COLO829 (cell line): Measurements from ENCODE around the gene ATXN7L3B.
"Not testable (repeated sequence)": the region's sequence is repeated elsewhere in the genome, so short reads cannot be mapped to it uniquely, and the experiment has no call there.

ENCODE experiments used
- DNase-seq: peaks from one replicate; pipeline ENCODE4 v3.0.0; 2012; ENCODE audit warnings: low spot score

Gene ATXN7L3B

GRCh38 chr12:74537707-74538385 is at the start of gene ATXN7L3B:
TSS of gene ATXN7L3B (plus strand) at chr12:74537835. CDS start at chr12:74538113, 278 bp downstream.
- peak; percentile 90 for DNase-seq

- DNase-seq: no peak
These were observed 49.5 kb upstream of the ATXN7L3B start for GRCh38 chr12:74488134-74488533.

- DNase-seq: no peak
These were observed 48.1 kb upstream of the ATXN7L3B start for GRCh38 chr12:74489543-74489942.

GRCh38 chr12:74490390-74491064 is 47.1 kb upstream of the ATXN7L3B start:
- DNase-seq: no peak

- DNase-seq: no peak
These were observed 46.3 kb upstream of the ATXN7L3B start for GRCh38 chr12:74491374-74491773.

GRCh38 chr12:74499192-74499591 is 38.4 kb upstream of the ATXN7L3B start:
- no peak for DNase-seq

- not testable (repeated sequence) for DNase-seq
These were observed 28.6 kb upstream of the ATXN7L3B start for GRCh38 chr12:74508873-74509657.

GRCh38 chr12:74509886-74510285 is 27.7 kb upstream of the ATXN7L3B start:
- no peak for DNase-seq

GRCh38 chr12:74514098-74514872 is 23.4 kb upstream of the ATXN7L3B start:
- DNase-seq: no peak

- no peak for DNase-seq
These were observed 21.8 kb upstream of the ATXN7L3B start for GRCh38 chr12:74515849-74516248.

- no peak for DNase-seq
These were observed 11.1 kb upstream of the ATXN7L3B start for GRCh38 chr12:74526535-74526934.

- no peak for DNase-seq
These were observed 10.1 kb upstream of the ATXN7L3B start for GRCh38 chr12:74527491-74527890.

GRCh38 chr12:74530676-74531075 is 7.0 kb upstream of the ATXN7L3B start:
- DNase-seq: no peak

GRCh38 chr12:74535536-74535935 is 2.1 kb upstream of the ATXN7L3B start:
- no peak for DNase-seq

GRCh38 chr12:74537126-74537706 is 419 bp upstream of the ATXN7L3B start:
- DNase-seq: peak; percentile 65

GRCh38 chr12:74538491-74539258 is 1.0 kb downstream of the ATXN7L3B start:
- DNase-seq: no peak

- DNase-seq: no peak
These were observed 1.6 kb downstream of the ATXN7L3B start for GRCh38 chr12:74539261-74539660.

- no peak for DNase-seq
These were observed 2.3 kb downstream of the ATXN7L3B start for GRCh38 chr12:74539765-74540526.

- no peak for DNase-seq
These were observed 3.4 kb downstream of the ATXN7L3B start for GRCh38 chr12:74541074-74541473.

- no peak for DNase-seq
These were observed 9.6 kb downstream of the ATXN7L3B start for GRCh38 chr12:74547249-74547648.
